ENCODE results near the gene JAZF1. TPM values are rescaled to one million over a fixed set of nuclear protein-coding genes. Genes with fewer than 3 reads are reported as not detected.

The JAZF1 gene
- total RNA-seq, 1 experiment from 2014 or later, result 9.1 TPM

DNA sequence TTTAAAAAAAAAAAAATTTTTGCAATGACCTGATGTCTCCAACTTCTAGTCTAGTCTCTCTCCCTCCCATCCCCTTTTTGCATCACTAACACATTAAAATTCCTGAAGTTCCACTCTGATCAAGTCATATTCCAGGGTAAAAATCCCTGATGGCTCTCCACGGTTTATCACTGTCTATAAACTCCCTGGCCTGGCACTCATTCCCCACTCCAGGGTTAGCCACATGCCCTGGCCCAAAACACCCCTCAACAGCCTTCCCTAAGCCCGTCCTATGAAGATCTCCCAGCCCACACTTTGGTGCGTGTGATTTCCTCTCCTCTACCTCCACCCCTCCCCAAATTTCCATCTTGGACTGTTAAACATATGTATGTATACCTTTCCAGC is 125.4 kb downstream of the JAZF1 start:
- H2AK5ac ChIP-seq (ENCODE audit: insufficient read length, low read length), result no peak overlapping the region
- H3K14ac ChIP-seq (ENCODE audit: insufficient read depth, low read length), result no peak overlapping the region
- Mint-ChIP-seq H3K4me1 (peaks cover 15 to 23% of the 10 kb centered on the region in 2 experiments), H3K27ac (peak overlapping the region in 1 of 3 experiments; percentile 5; a peak in 1 of 7 replicates), H3K36me3 (ENCODE audit: insufficient read depth in 1 of 3, low read depth in 3 of 3) (peaks cover 0 to 2% (median 0%) of the 10 kb centered on the region in 3 experiments; a peak in 1 of 7 replicates), H3K27me3 (ENCODE audit: low read depth) (no peaks in the 10 kb centered on the region), H3K9me3 (no peaks in the 10 kb centered on the region), H3K4me3 (no peak overlapping the region; a peak in 1 of 5 replicates)
- TF ChIP-seq CTCF (conservative IDR thresholded peaks at IDR 0.05), result no peak
- H3K27ac ChIP-seq (ENCODE audit: insufficient read length, low read depth, low read length), result no peak overlapping the region
- H2BK12ac ChIP-seq (ENCODE audit: insufficient read length, low read depth, low read length), result no peak overlapping the region
- H3K27me3 ChIP-seq (ENCODE audit: insufficient read depth, low read length), result no peaks in the 10 kb centered on the region
- H3K4me1 ChIP-seq (ENCODE audit: insufficient read depth, low read length), result peaks cover 8% of the 10 kb centered on the region
- no peak overlapping the region for H4K5ac ChIP-seq (ENCODE audit: insufficient read length, low read depth, low read length)
- H3K56ac ChIP-seq (ENCODE audit: insufficient read length, low read depth, low read length), result no peak overlapping the region
- no peak overlapping the region for H3K18ac ChIP-seq (ENCODE audit: insufficient read length, low read depth, low read length)
- H2BK5ac ChIP-seq (ENCODE audit: insufficient read length, low read length), result no peak overlapping the region
- no peak overlapping the region for H2AFZ ChIP-seq (ENCODE audit: low read length)
- no peaks in the 10 kb centered on the region for H3K9me3 ChIP-seq (ENCODE audit: control insufficient read depth, low read depth, low read length)
- H3K4ac ChIP-seq (ENCODE audit: low read depth, low read length), result no peak overlapping the region
- no peak overlapping the region for H4K8ac ChIP-seq (replicated peaks; ENCODE audit: insufficient read length, low read depth, low read length)
- H3T11ph ChIP-seq (ENCODE audit: low read length), result no peak overlapping the region
- H4K91ac ChIP-seq (ENCODE audit: insufficient read length, low read depth, low read length), result no peak overlapping the region
- H3K79me2 ChIP-seq (ENCODE audit: insufficient read depth, low read length), result no peaks in the 10 kb centered on the region
- no peak overlapping the region for H2BK120ac ChIP-seq (ENCODE audit: low read depth, low read length, poor library complexity, severe bottlenecking)
- no peak overlapping the region for H3K9ac ChIP-seq (ENCODE audit: extremely low read depth, insufficient read length, low read length)
- no peak overlapping the region for H2BK20ac ChIP-seq (ENCODE audit: low read depth, low read length, poor library complexity, severe bottlenecking)
- no CpG with 5 or more reads among the region's 3 CpGs for WGBS (ENCODE audit: extremely low coverage, insufficient read length, low lambda C conversion rate)
- no peak overlapping the region for H3K23ac ChIP-seq (ENCODE audit: insufficient read length, low read depth, low read length)
- H3K79me1 ChIP-seq (ENCODE audit: insufficient read depth, low read depth, low read length, poor library complexity, severe bottlenecking), result no peaks in the 10 kb centered on the region
- no peaks in the 10 kb centered on the region for H4K20me1 ChIP-seq (ENCODE audit: control insufficient read depth, insufficient read depth, insufficient read length)
- DNase-seq, result no peak
- H3K23me2 ChIP-seq (ENCODE audit: insufficient read length, low read depth, low read length, poor library complexity, severe bottlenecking), result no peaks in the 10 kb centered on the region
- H3K4me2 ChIP-seq (ENCODE audit: insufficient read depth, insufficient read length, low read length), result no peak overlapping the region
- H2BK15ac ChIP-seq (ENCODE audit: low read depth, low read length), result no peak overlapping the region
